OCI-LY1 (cell line): ENCODE results near the gene SCN7A.
A peak's percentile ranks its signal among the peaks of the same experiment; 100 is the strongest.

Experiments used
- H2AFZ ChIP-seq: fragments of 200-600 bp; sonication (generic), shearing (Covaris generic); 2 replicates; pipeline ENCODE4 v1.6.0; 2014; ENCODE audit warnings: antibody characterized with exemption, mild to moderate bottlenecking, low read length
- H3F3A ChIP-seq: fragments of 200-600 bp; sonication (generic), shearing (Covaris generic); 2 replicates; pipeline ENCODE4 v1.6.0; 2014; ENCODE audit warnings: mild to moderate bottlenecking, antibody characterized with exemption, low read length, moderate library complexity; ENCODE audit not compliant: insufficient read depth
- H3K27ac ChIP-seq: fragments of 200-600 bp; sonication (generic); 2 replicates; pipeline ENCODE4 v1.5.1; 2014; ENCODE audit warnings: low read length, mixed run types, mild to moderate bottlenecking, low read depth; ENCODE audit not compliant: poor library complexity, severe bottlenecking
- H3K27me3 ChIP-seq: fragments of 200-600 bp; sonication (generic); 2 replicates; pipeline ENCODE4 v1.6.0; 2014; ENCODE audit warnings: antibody characterized with exemption, mild to moderate bottlenecking, low read length, moderate library complexity; ENCODE audit not compliant: insufficient read depth
- H3K36me3 ChIP-seq: fragments of 200-600 bp; sonication (generic); 2 replicates; pipeline ENCODE4 v1.6.1; 2014; ENCODE audit warnings: mild to moderate bottlenecking, antibody characterized with exemption, low read length, moderate library complexity, mixed read lengths; ENCODE audit not compliant: insufficient read depth
- H3K4me1 ChIP-seq: fragments of 200-600 bp; sonication (generic); 2 replicates; pipeline ENCODE4 v1.5.1; 2014; ENCODE audit warnings: mild to moderate bottlenecking, low read length, moderate library complexity; ENCODE audit not compliant: insufficient read depth, severe bottlenecking
- H3K4me2 ChIP-seq: fragments of 200-600 bp; sonication (generic), shearing (Covaris generic); 2 replicates; pipeline ENCODE4 v1.6.1; 2014; ENCODE audit warnings: low read length
- H3K4me3 ChIP-seq: fragments of 200-600 bp; sonication (generic); 2 replicates; pipeline ENCODE4 v1.5.1; 2014; ENCODE audit warnings: low read length, low read depth, mild to moderate bottlenecking, mixed read lengths; ENCODE audit not compliant: poor library complexity, severe bottlenecking
- H3K79me2 ChIP-seq: fragments of 200-600 bp; shearing (Covaris generic); 2 replicates; pipeline ENCODE4 v1.6.1; 2016; ENCODE audit warnings: mixed run types, low read length, mixed read lengths; ENCODE audit not compliant: insufficient read depth
- H3K9ac ChIP-seq: fragments of 200-600 bp; sonication (generic), shearing (Covaris generic); 2 replicates; pipeline ENCODE4 v1.6.1; 2014; ENCODE audit warnings: mild to moderate bottlenecking, low read length, mixed read lengths
- H3K9me2 ChIP-seq: fragments of 200-600 bp; sonication (generic), shearing (Covaris generic); 2 replicates; pipeline ENCODE4 v1.6.1; 2014; ENCODE audit warnings: low read depth, mild to moderate bottlenecking, low read length, mixed read lengths
- H3K9me3 ChIP-seq: fragments of 200-600 bp; shearing (Covaris generic); 2 replicates; pipeline ENCODE4 v1.6.1; 2014; ENCODE audit warnings: low read length, mixed read lengths
- H4K20me1 ChIP-seq: fragments of 200-600 bp; sonication (generic), shearing (Covaris generic); 2 replicates; pipeline ENCODE4 v1.6.0; 2016; ENCODE audit warnings: mild to moderate bottlenecking, low read length; ENCODE audit not compliant: insufficient read depth
- EZH2 ChIP-seq: fragments of 200-600 bp; sonication (generic), shearing (Covaris generic); IDR thresholded peaks from 2 replicates; pipeline ENCODE4 v1.8.0; 2017; ENCODE audit warnings: borderline replicate concordance, mixed run types, mild to moderate bottlenecking, antibody characterized with exemption, low read length, moderate library complexity, mixed read lengths
- TF ChIP-seq, protein P1 (sequence below): fragments of 200-600 bp; sonication (generic), shearing (Covaris generic); IDR thresholded peaks from 2 replicates; pipeline ENCODE4 v1.5.1; 2017; ENCODE audit warnings: mild to moderate bottlenecking, antibody characterized with exemption, low read length, moderate library complexity, mixed read lengths

Gene SCN7A

DNA sequence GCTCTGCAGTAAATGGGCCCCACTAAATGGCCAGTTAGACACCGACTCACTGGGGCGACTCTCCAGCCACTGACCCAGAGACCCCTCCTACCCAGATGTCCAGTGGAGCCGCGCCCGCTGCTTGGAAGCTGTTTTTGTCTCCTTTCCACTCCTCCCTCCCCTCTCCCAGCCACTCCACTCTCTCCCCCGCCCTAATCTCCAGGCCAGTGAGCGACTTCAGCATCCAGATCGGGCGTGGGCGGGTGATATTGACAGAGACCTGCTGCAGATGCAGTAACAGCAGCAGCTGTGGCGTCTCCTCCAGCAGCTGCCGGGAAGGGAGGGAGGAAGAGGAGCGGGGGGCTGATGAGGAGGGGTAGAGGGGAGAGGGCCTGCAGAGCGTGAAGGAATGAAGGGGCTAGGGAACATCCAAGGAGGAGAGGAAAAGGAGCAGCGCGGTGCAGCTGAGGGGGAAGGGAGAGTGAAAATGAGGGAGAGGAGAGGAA, at the start of gene SCN7A:
Gene SCN7A, minus strand, starts transcription at position 110 of the 485 bp plus-strand sequence. CDS start 16,553 bp downstream, outside the sequence.
- Histone ChIP-seq H4K20me1 (no peaks in the 10 kb centered on the region), H2AFZ (no peak within 1 kb of the TSS), H3K27me3 (no peaks in the 10 kb centered on the region), H3K4me2 (no peak within 1 kb of the TSS), H3K27ac (no peak within 1 kb of the TSS), H3K79me2 (no peaks in the 10 kb centered on the region), H3K4me1 (no peaks in the 10 kb centered on the region), H3K36me3 (no peaks in the 10 kb centered on the region), H3K4me3 (no peak within 1 kb of the TSS), H3K9me2 (no peaks in the 10 kb centered on the region), H3F3A (no peaks in the 10 kb centered on the region), H3K9ac (no peak within 1 kb of the TSS), H3K9me3 (no peaks in the 10 kb centered on the region)
- TF ChIP-seq, protein P1, sequence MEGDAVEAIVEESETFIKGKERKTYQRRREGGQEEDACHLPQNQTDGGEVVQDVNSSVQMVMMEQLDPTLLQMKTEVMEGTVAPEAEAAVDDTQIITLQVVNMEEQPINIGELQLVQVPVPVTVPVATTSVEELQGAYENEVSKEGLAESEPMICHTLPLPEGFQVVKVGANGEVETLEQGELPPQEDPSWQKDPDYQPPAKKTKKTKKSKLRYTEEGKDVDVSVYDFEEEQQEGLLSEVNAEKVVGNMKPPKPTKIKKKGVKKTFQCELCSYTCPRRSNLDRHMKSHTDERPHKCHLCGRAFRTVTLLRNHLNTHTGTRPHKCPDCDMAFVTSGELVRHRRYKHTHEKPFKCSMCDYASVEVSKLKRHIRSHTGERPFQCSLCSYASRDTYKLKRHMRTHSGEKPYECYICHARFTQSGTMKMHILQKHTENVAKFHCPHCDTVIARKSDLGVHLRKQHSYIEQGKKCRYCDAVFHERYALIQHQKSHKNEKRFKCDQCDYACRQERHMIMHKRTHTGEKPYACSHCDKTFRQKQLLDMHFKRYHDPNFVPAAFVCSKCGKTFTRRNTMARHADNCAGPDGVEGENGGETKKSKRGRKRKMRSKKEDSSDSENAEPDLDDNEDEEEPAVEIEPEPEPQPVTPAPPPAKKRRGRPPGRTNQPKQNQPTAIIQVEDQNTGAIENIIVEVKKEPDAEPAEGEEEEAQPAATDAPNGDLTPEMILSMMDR = no peak
- TF ChIP-seq EZH2 = no peak

DNA sequence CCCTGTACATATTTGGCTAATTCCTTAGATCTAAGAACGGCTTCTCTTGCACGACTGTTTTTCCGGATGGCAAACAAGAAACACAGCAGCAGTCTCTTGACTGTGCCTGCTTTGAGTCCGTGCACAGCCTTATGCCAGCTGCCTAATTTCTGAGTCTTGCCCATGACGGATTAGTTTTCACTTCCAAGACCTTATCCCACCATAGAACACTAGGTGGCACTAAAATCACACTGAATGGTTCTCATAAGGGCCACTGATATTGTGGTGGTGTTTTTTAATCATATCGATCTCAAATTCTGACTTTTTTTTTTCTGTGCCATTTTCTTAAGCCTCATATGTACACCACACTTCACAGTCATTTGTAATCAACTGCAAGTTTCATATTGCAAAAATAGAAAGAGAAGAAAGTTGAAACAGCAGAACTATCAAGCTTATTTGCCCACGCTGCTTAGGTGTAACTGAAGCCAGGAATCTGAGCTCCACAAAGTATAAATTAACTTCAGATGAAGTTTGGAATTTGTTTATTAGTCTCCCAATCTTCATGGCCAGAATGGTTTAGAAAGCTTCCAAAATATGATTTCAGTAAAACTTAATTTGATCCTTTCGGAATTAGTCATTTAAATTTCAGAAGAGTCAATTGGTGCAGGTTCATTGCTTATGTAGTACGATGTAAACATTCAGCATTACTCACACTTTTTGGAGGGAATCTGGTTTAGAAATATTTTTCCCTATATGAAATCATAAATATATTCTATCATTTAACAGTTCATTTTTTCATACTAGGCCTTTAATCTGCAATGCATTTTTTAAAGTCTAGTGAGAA, 45.5 kb upstream of the SCN7A start:
- TF ChIP-seq, protein P1 = peak; percentile 81
- no peak for TF ChIP-seq EZH2
- Histone ChIP-seq H3K27ac (no peak overlapping the region), H3K4me1 (no peaks in the 10 kb centered on the region), H3K9me2 (no peaks in the 10 kb centered on the region), H3K27me3 (no peaks in the 10 kb centered on the region), H3K9ac (no peak overlapping the region), H3K79me2 (no peaks in the 10 kb centered on the region), H2AFZ (no peak overlapping the region), H3K4me3 (no peak overlapping the region), H3K4me2 (no peak overlapping the region), H3F3A (no peaks in the 10 kb centered on the region), H3K36me3 (no peaks in the 10 kb centered on the region), H4K20me1 (no peaks in the 10 kb centered on the region), H3K9me3 (no peaks in the 10 kb centered on the region)

DNA sequence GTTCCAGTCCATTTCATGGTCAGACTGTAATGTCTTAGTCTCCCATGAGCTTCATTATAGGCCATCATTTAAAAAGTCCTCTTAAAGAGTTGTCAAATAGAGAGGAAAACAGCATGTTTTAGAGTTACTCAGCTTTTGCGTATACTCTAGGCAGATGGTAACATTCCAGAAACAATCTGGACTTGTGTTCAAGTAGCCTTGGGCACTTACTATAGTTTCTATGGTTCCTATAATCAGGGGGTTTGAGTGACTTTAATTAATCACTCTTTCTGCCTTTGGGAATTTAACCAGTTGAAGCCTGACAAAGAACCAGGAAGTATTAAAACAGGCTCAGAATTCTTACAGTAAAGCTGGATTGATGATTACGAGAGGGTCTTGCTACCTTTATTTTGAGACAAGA, 42.1 kb upstream of the SCN7A start:
- Histone ChIP-seq H3K4me1 (no peaks in the 10 kb centered on the region), H3F3A (no peaks in the 10 kb centered on the region), H4K20me1 (no peaks in the 10 kb centered on the region), H3K36me3 (no peaks in the 10 kb centered on the region), H3K9ac (no peak overlapping the region), H3K79me2 (no peaks in the 10 kb centered on the region), H3K4me3 (no peak overlapping the region), H3K27ac (no peak overlapping the region), H3K9me2 (no peaks in the 10 kb centered on the region), H3K9me3 (no peaks in the 10 kb centered on the region), H3K4me2 (no peak overlapping the region), H2AFZ (no peak overlapping the region), H3K27me3 (no peaks in the 10 kb centered on the region)
- TF ChIP-seq, protein P1 = no peak
- TF ChIP-seq EZH2 = no peak
